Adrenal gland (tissue), 5 donors: Measurements from ENCODE around the gene COX20.

Experiments
- POLR2A ChIP-seq, 2 donors: fragments of 450-650 bp; IDR thresholded peaks; one replicate each; pipeline ENCODE4 v1.6.1; 2017; ENCODE audit warnings: antibody characterized with exemption in 2 of 2, mild to moderate bottlenecking in 2 of 2, moderate library complexity in 1 of 2
- TF ChIP-seq, protein P1 (sequence below), 6 experiments: fragments of 450-650 bp in 4 of 6; fragments of 200-600 bp in 2 of 6; sonication (generic) in 1 of 6; IDR thresholded peaks; 1 replicate in 5 of 6; 2 replicates in 1 of 6; pipeline versions ENCODE4 v1.5.1 to v1.8.0; 2016 to 2021; ENCODE audit warnings: antibody characterized with exemption in 6 of 6, mild to moderate bottlenecking in 2 of 6, moderate library complexity in 1 of 6
- donor health status: DM: no; HTN: no; CAD: no.

DNA sequence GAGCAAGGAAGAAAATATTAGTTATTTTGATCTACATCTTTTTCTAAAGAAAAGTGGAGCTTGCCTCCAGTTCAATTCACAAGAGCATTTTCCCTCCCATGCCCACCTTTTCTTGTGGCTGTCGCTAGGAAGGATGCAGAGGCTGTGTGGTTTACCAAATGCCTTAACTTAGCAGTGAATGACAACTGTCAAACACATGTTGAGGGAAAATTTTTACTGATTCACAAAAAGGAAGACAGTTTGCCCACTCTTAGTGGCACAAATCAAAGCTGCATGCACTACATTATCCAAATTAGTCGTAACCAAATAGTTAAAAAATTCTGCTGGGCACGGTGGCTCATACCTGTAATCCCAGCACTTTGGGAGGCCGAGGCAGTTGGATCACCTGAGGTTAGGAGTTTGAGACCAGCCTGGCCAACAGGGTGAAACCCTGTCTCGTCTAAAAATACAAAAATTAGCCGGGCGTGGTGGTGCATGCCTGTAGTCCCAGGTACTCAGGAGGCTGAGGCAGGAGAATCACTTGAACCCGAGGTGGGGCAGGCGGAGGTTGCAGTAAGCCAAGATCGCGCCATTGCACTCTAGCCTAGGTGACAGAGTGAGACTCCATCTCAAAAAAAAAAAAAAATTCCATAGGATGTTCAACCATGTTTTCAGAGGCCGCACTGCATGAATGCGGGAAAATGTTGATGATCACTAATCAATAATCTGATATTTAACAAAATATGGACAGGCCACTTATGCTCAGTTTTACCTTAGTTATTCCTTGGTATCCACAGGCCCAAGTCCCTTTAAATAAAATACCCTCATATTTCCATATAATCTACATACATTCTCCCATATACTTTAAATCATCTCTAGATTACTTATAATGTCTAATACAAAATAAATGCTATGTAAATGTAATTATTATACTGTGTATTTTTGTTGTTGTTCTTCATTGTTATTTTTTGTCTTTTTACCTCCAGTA lies 9.0 kb downstream of the COX20 start:
- TF ChIP-seq, protein P1, sequence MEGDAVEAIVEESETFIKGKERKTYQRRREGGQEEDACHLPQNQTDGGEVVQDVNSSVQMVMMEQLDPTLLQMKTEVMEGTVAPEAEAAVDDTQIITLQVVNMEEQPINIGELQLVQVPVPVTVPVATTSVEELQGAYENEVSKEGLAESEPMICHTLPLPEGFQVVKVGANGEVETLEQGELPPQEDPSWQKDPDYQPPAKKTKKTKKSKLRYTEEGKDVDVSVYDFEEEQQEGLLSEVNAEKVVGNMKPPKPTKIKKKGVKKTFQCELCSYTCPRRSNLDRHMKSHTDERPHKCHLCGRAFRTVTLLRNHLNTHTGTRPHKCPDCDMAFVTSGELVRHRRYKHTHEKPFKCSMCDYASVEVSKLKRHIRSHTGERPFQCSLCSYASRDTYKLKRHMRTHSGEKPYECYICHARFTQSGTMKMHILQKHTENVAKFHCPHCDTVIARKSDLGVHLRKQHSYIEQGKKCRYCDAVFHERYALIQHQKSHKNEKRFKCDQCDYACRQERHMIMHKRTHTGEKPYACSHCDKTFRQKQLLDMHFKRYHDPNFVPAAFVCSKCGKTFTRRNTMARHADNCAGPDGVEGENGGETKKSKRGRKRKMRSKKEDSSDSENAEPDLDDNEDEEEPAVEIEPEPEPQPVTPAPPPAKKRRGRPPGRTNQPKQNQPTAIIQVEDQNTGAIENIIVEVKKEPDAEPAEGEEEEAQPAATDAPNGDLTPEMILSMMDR (IDR thresholded peaks at IDR 0.05), result no peak
- no peak for TF ChIP-seq POLR2A (IDR thresholded peaks at IDR 0.05)
